NB4 (cell line): ENCODE results near the gene FBXW8.

ENCODE experiments used
- POLR2A ChIP-seq: IDR thresholded peaks from 2 replicates; pipeline ENCODE4 v1.6.1; 2011; ENCODE audit warnings: mild to moderate bottlenecking; ENCODE audit not compliant: insufficient read length; ENCODE audit errors: extremely low read depth
- TF ChIP-seq, protein P1 (sequence below): IDR thresholded peaks from 2 replicates; pipeline ENCODE4 v1.6.1; 2011; ENCODE audit warnings: low read depth, low read length

DNA sequence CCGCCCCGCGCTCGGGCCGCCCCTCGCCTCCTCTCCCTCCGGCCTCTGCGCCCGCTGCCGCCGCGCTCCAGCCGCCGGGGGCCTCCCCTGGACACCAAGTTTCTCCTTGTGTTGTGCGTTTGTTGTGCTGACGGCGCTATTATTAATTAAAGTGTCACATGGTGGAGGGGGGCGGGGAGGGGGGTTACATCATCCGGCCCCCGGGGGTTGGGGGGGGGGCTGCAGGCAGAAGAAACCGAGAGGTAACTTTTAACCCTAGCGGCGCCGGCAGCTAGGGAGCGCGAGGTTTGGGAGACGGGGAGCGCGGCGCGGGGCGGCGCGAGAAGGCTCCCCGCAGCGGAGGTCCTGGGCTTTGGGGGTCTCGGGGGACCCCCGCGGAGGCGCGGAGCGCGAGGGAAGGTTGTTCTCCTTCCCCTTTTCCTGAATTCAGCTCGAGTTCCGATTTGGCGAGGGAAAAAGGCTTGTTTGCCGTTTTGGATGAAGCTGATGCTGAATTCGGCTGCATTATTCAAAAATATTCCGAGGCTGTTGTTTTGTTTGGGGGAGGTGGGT, 29.3 kb upstream of the FBXW8 start, which contains the start of gene HRK:
- no peak for TF ChIP-seq POLR2A
- TF ChIP-seq, protein P1, sequence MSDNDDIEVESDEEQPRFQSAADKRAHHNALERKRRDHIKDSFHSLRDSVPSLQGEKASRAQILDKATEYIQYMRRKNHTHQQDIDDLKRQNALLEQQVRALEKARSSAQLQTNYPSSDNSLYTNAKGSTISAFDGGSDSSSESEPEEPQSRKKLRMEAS: no peak
